IPS-18c (cell line): Measurements from ENCODE around the gene KLHL3.
"Not testable (repeated sequence)": the region's sequence is repeated elsewhere in the genome, so short reads cannot be mapped to it uniquely, and the experiment has no call there.

Source experiments
- H3K4me3 ChIP-seq: 2 replicates; pipeline ENCODE4 v1.7.0; 2013; ENCODE audit warnings: low read depth, mild to moderate bottlenecking, low read length, moderate library complexity; ENCODE audit not compliant: insufficient read depth
- H3K9me3 ChIP-seq: one replicate; pipeline ENCODE4 v1.6.1; 2013; ENCODE audit warnings: mild to moderate bottlenecking, low read length, moderate library complexity; ENCODE audit not compliant: control insufficient read depth, insufficient read depth

KLHL3 gene, protein sequence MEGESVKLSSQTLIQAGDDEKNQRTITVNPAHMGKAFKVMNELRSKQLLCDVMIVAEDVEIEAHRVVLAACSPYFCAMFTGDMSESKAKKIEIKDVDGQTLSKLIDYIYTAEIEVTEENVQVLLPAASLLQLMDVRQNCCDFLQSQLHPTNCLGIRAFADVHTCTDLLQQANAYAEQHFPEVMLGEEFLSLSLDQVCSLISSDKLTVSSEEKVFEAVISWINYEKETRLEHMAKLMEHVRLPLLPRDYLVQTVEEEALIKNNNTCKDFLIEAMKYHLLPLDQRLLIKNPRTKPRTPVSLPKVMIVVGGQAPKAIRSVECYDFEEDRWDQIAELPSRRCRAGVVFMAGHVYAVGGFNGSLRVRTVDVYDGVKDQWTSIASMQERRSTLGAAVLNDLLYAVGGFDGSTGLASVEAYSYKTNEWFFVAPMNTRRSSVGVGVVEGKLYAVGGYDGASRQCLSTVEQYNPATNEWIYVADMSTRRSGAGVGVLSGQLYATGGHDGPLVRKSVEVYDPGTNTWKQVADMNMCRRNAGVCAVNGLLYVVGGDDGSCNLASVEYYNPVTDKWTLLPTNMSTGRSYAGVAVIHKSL

DNA sequence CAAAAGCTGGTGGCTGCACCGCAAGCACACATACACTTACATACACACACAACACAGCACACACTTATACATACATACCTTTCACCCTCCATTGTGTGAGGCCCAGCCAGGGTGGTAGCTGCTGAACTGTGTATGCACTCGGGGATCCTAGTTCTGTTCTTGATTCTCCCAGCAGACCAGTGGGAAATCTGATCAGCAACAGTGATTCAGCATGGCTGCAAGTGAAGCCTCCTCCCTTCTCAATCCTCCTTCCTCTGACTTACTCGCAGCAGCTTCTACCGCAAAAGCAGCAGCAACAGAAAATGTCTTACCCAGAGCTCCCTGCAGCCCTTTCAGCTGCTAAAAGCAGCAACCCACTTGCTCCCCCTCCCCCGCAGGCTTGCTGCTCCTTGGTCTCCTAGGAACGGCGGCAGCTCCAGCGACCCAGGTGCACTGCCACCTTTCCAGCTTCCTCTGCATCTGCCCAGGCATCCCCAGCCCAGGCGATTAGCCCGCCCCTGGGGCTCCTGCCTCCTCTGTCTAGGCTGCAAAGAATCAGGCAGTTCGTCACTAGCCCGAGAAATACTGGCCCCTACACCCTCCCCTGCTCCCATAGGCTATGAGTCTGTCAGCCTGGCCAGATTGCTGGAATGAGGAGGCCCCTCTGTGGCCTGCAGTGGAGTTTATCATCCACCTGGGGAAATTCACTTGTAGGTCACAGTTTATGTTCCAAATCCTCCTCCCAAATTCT lies at the start of gene KLHL3:
Gene KLHL3 (minus strand): TSS at position 535 of the 730 bp plus-strand sequence. CDS start 443 bp downstream, at position 92.
- H3K9me3 ChIP-seq, result no peaks in the 10 kb centered on the region
- H3K4me3 ChIP-seq, result peak within 1 kb of the TSS; percentile 84

- no peak overlapping the region for H3K4me3 ChIP-seq
- H3K9me3 ChIP-seq, result no peaks in the 10 kb centered on the region
Measured at GRCh38 chr5:137782984-137783536, 47.2 kb upstream of the KLHL3 start.

GRCh38 chr5:137782055-137782454 lies 46.2 kb upstream of the KLHL3 start:
- Histone ChIP-seq H3K9me3 (no peaks in the 10 kb centered on the region), H3K4me3 (no peak overlapping the region)

GRCh38 chr5:137778772-137779564 lies 43.1 kb upstream of the KLHL3 start:
- H3K4me3 ChIP-seq, result no peak overlapping the region
- H3K9me3 ChIP-seq, result no peaks in the 10 kb centered on the region

DNA sequence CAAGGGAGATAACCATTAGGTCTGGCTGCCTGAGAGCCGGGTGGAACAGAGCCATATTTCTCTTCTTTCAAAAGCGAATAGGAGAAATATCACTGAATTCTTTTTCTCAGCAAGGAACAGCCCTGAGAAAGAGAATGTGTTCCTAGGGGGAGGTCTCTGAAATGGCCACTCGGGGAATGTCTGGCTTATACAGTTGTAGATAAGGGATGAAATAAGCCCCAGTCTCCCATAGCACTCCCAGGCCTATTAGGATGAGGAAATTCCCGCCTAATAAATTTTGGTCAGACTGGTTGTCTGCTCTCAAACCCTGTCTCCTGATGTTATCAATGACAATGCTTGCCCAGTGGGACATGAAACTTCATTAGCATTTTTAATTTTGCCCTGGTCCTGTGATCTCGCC lies 32.0 kb upstream of the KLHL3 start:
- H3K9me3 ChIP-seq, H3K4me3 ChIP-seq: not testable (repeated sequence)

DNA sequence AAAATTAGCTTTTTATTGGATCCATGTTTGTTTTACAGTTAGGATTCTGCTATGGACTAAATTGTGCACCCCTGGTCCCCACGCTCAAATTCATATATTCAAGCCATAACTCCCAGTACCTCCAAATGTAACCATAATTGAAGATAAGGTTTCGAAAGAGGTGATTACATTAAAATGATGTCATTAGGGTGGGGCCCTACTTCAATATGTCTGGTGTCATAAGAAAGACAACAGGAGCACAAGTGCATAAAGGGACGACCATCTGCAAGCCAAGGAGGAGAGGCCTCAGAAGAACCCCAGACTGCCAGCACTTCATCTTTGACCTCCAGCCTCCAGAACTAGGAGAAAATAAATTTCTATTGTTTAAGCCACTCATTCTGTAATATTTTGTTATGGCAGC lies 25.7 kb upstream of the KLHL3 start:
- Histone ChIP-seq H3K4me3 (no peak overlapping the region), H3K9me3 (no peaks in the 10 kb centered on the region)

GRCh38 chr5:137760719-137761516 lies 25.0 kb upstream of the KLHL3 start:
- Histone ChIP-seq H3K9me3 (no peaks in the 10 kb centered on the region), H3K4me3 (no peak overlapping the region)

DNA sequence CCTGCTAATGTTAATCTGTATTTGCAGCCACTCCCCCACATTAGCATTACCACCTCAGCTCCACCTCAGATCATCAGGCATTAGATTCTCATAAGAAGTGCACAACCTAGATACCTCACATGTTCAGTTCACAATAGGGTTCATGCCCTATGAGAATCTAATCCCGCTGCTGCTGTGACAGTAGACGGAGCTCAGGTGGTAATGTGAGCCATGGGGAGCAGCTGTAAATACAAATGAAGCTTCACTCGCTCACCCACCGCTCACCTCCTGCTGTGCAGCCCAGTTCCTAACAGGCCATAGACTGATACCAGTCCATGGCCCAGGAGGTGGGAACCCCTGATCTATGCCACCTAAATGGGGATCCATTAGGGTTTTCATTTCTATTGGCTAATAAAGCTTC lies 24.4 kb upstream of the KLHL3 start:
- no peak overlapping the region for H3K4me3 ChIP-seq
- no peaks in the 10 kb centered on the region for H3K9me3 ChIP-seq

GRCh38 chr5:137758715-137759306 lies 22.9 kb upstream of the KLHL3 start:
- H3K9me3 ChIP-seq, result no peaks in the 10 kb centered on the region
- no peak overlapping the region for H3K4me3 ChIP-seq

DNA sequence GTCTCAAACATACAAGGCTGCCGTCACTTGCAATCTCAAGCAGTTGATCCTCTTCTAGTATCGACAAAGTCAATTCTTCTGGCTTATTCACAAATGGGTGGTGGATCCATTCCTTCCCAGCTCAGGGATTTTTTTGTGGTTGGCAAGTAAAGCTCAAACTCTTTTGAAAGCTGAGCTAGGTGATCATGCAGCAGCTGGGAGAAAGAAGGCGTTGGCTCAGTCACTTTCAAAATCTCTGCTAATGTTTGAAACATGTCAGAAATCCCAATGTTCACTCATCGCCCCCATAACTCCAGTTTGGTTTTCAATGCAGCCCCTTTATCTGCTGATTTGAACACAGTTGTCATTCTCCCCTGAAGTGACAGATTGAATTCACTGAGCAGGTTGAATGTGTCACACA lies 22.2 kb upstream of the KLHL3 start:
- no peaks in the 10 kb centered on the region for H3K9me3 ChIP-seq
- no peak overlapping the region for H3K4me3 ChIP-seq

DNA sequence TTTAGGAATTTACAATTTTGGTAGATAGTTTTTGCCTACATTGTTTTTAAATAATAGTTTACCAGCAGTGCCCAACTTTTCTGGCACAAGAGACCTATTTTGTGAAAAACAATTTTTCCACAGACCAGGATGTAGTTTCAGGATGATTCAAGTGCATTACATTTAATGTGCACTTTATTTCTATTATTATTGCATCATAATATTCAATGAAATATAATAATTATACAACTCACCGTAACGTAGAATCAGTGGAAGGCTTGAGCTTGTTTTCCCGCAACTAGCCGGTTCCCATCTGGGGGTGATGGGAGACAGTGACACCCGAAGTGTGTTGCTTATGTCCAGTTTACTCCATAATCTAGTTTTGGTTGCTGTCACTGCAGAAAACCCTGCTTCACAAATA lies 21.7 kb upstream of the KLHL3 start:
- H3K4me3 ChIP-seq, result no peak overlapping the region

GRCh38 chr5:137754961-137755762 lies 19.3 kb upstream of the KLHL3 start:
- Histone ChIP-seq H3K9me3 (no peaks in the 10 kb centered on the region), H3K4me3 (peak overlapping the region; percentile 98)

More for the DNA sequence above, 21.7 kb upstream of the KLHL3 start:
- no peaks in the 10 kb centered on the region for H3K9me3 ChIP-seq

- H3K9me3 ChIP-seq, result no peaks in the 10 kb centered on the region
Measured at GRCh38 chr5:137754188-137754960, 18.5 kb upstream of the KLHL3 start, which contains the start of gene HNRNPA0. Gene HNRNPA0, minus strand, starts transcription at chr5:137754363. Its CDS starts 297 bp downstream, at chr5:137754066.

DNA sequence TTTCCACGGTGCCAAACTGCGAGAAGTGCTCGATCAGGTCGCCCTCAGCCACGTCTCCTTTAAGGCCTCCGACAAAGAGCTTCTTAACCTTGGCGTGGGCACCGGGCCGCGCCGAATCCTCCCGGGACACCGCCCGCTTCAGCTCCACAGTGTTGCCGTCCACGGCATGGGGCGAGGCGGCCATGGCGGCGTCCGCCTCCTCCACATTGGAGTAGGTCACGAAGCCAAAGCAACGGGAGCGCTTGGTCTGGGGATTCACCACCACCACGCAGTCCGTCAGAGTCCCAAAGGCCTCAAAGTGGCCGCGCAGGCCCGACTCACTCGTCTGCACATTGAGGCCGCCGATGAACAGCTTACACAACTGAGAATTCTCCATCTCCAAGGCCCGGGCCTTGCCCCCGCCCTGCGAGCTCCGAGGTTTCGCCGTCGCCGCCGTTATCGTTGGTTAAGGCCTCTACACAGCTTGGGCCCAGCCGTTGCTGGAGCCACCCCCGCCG lies 17.9 kb upstream of the KLHL3 start:
- H3K9me3 ChIP-seq, result no peaks in the 10 kb centered on the region
- H3K4me3 ChIP-seq, result peak overlapping the region; percentile 98

More at GRCh38 chr5:137754188-137754960, 18.5 kb upstream of the KLHL3 start, which contains the start of gene HNRNPA0:
- H3K4me3 ChIP-seq, result peak within 1 kb of the TSS; percentile 98
